NCI-H748 (cell line): Measurements from ENCODE around the gene CD276.

Experiments
- DNase-seq: peaks from one replicate; lab custom pipeline; 2025; ENCODE audit not compliant: unreplicated experiment; lab: John Stamatoyannopoulos, UW

Gene CD276

GRCh38 chr15:73746883-73747282 lies 62.7 kb downstream of the CD276 start:
- DNase-seq = no peak

GRCh38 chr15:73747847-73748590 lies 63.8 kb downstream of the CD276 start:
- no peak for DNase-seq

DNA sequence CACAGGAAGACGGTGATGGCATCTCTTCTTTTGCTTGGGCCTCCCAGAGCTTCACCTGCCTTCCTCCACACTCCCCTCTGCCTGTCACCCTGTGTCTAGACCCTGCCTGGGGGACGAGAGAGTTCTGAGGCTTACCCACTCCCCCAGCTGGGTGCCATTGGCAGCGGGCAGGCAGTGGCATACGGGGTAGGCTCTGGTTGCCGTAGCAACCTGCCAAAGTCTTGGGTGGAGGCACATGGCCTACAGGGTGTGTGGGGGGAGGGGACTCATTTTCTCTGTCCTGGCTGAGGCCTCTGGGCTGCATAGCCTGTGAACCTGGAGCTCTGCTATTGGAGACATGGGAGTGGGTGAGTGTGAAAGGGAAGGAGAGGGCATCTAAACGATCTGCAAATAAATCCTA lies 64.5 kb downstream of the CD276 start:
- DNase-seq = no peak

GRCh38 chr15:73749533-73749932 lies 65.3 kb downstream of the CD276 start:
- DNase-seq = no peak

- no peak for DNase-seq
Measured at GRCh38 chr15:73749971-73750370, 65.8 kb downstream of the CD276 start.

DNA sequence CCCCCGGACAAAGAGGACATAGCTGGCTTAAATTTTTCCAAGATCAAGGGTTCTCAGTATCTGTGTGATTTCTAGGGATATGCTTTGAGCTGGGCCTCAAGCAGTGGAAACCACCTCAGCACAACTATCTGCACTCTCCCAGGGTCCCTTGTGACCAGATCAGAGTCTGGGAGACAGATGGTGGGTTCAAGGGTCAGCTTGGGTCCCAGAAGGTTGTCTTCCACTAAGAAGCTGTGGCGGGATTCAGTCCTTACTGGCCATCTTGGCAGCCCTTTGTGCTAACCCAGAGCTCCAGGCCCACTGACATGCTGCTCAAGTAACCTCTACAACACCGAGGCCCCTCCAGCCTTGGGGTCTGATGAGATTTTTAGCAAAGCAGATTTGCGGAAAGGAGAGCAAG lies 66.3 kb downstream of the CD276 start:
- no peak for DNase-seq

DNA sequence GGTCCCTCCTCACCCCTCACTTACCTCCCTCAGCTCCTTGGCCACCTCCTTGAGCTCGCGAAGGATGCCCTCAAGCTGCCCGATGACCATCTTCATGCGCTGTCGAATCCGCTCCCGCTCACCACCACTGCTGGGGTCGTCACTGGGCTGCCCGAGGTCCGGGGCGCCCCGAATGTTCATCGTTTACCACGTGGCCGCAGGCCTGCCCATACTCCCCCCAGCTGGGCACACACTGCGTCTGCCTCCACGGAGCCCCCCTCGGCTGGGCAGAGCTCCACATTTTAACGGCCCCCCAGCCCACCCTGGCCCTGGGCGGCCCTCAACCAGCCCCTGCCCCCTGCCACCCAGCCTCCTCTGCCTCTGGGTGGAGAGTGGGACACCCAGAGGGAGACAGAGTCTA lies 66.8 kb downstream of the CD276 start:
- no peak for DNase-seq

- DNase-seq = no peak
Measured at GRCh38 chr15:73751511-73751898, 67.3 kb downstream of the CD276 start.

GRCh38 chr15:73751899-73752805 lies 68.0 kb downstream of the CD276 start:
- no peak for DNase-seq

GRCh38 chr15:73752806-73753193 lies 68.6 kb downstream of the CD276 start:
- DNase-seq = peak; percentile 27

GRCh38 chr15:73753250-73754130 lies 69.3 kb downstream of the CD276 start, which contains the start of gene INSYN1:
Gene INSYN1, minus strand, starts transcription at chr15:73753351. Its CDS starts 2,221 bp downstream, at chr15:73751130.
- peak; percentile 27 for DNase-seq

- no peak for DNase-seq
Measured at GRCh38 chr15:73754461-73754860, 70.3 kb downstream of the CD276 start.

GRCh38 chr15:73755481-73755880 lies 71.3 kb downstream of the CD276 start:
- DNase-seq = no peak

DNA sequence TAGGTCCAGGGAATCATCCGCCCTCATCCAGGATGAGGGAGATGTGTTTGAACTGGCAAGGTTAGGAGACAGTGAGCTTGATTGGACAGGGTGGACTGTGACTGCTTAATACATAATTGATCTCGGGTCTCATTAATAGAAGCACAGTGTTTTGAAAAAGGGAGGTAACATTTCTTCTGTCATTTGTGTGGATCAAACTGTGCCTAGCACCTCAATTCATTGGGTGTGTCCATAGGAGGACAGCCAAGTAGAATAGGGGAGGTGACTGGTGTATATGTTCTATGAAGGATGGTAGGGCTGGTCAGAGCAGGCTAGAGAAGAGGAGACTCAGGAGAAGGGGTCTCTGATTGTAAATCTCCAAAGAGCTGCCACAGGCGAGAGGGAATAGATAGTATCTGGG lies 71.8 kb downstream of the CD276 start:
- no peak for DNase-seq

- DNase-seq = no peak
Measured at GRCh38 chr15:73756390-73756789, 72.2 kb downstream of the CD276 start.

DNA sequence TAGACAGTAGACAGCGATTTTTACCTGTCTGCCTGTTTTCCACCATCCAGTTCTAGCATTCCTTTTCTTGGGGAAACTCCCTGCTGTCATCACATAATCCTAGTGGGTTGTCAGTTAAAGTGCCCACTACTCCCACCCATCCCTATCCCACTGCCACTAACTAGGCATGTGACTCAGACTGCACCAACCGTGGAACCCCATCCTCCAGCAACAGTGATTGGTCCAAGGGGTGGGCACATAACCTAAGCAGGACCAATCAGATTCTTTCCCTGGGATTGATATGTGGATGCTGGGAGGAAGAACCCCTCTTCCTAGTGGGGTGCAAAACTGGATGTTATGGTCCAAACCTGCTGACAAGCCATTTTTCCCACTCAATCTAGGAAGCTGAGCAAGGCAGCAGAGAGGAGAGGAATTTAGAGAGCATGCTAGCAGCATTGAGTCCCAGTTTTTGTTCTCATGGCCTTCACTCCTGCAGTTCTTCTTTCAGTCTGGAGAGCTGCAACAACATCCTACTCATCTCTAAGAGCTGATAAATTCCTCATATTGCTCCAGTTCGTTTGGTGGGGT lies 72.8 kb downstream of the CD276 start:
- no peak for DNase-seq

GRCh38 chr15:73757571-73757970 lies 73.4 kb downstream of the CD276 start:
- DNase-seq = no peak

GRCh38 chr15:73758461-73758860 lies 74.3 kb downstream of the CD276 start:
- DNase-seq = no peak

- DNase-seq = no peak
Measured at GRCh38 chr15:73760330-73761329, 76.4 kb downstream of the CD276 start.

DNA sequence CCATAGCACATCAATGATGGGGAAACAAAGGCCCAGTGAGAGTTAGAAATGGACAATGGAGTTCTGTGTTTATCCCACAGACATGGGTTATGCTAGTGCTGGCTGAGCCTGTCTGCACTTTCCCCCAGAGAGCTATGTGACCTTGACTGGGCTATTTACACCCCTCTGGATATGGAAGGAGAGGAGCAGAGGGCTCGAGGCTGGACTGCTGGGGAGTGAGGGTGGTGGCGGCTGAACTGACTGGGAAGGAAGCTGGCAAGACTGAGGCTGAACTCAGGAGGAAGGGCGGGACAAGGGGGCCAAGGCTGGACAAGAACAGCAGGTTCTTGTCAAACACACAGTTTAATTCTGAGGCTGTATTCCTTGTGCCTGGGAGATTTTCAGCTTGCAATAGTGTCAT lies 79.7 kb downstream of the CD276 start:
- no peak for DNase-seq
